Prostate gland (tissue), 2 donors: ENCODE measurements around the gene MKLN1.

Source experiments
- CTCF ChIP-seq, 4 experiments: fragments of 200-600 bp in 2 of 4; fragments of 450-650 bp in 2 of 4; sonication (generic) in 2 of 4; IDR thresholded peaks; 1 replicate in 3 of 4; 2 replicates in 1 of 4; pipeline ENCODE4 v1.5.1; 2016 to 2019; ENCODE audit warnings: antibody characterized with exemption in 4 of 4, mild to moderate bottlenecking in 2 of 4, moderate library complexity in 2 of 4
- POLR2AphosphoS5 ChIP-seq: sonication (generic); formaldehyde crosslinking; IDR thresholded peaks from one replicate; pipeline ENCODE4 v1.6.1; 2017; ENCODE audit warnings: antibody characterized with exemption

- TF ChIP-seq POLR2AphosphoS5: no peak
- no peak for TF ChIP-seq CTCF (IDR thresholded peaks at IDR 0.05)
Measured at GRCh38 chr7:131499801-131500200, 172.1 kb downstream of the MKLN1 start.
